Neural progenitor cell (in vitro differentiated cells): Measurements from ENCODE around the gene ZBED4.

Experiments
- EZH2 ChIP-seq: fragments of 200-600 bp; sonication (generic); IDR thresholded peaks from 2 replicates; pipeline ENCODE4 v1.6.1; 2017; ENCODE audit warnings: antibody characterized with exemption, mild to moderate bottlenecking, moderate library complexity
- EZH2phosphoT487 ChIP-seq: fragments of 200-600 bp; sonication (generic); IDR thresholded peaks from 2 replicates; pipeline ENCODE4 v1.6.1; 2017; ENCODE audit warnings: antibody characterized with exemption
- TF ChIP-seq, protein P1 (sequence below): fragments of 200-600 bp; sonication (generic); IDR thresholded peaks from 2 replicates; pipeline ENCODE4 v1.5.1; 2017; ENCODE audit warnings: antibody characterized with exemption, mild to moderate bottlenecking

DNA sequence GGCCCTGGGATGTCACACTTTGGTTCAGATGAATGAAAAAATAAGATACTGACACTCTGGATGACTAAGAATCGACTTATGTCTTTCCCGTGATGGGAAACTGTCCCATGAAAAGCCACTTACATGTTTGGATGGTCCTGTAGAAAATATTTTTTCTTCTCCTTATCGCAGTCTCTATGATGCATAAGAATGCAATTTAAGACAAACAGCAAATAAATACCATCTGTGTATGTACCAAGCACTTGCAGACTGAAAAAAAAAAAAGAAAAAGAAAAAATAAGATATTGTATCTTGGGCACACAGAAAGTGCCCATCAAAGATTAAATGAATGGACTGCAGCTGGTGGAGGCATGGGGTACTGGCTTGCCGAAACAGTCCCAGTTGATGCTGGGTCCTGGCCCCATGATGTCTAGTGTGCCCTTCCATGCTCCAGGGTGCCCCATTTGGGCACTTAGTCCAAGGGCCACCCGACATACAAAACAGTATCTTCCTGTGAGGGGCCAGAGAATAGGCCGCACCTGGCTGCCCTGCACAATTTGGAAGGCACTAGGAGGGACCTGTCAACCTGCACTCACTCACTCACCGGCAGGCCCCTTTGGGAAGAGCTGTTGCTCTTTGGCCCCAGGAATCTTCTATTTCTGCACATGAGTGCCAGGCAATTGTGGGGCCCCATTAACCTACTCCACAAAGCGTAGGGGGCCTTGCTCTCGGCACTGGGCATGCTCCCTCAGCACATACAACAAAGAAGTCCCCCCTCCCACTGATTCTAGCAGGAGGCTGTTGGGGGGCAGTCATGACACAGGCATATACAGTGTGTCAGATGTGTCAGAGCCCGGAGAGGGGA, 2.5 kb upstream of the ZBED4 start:
- TF ChIP-seq, protein P1, sequence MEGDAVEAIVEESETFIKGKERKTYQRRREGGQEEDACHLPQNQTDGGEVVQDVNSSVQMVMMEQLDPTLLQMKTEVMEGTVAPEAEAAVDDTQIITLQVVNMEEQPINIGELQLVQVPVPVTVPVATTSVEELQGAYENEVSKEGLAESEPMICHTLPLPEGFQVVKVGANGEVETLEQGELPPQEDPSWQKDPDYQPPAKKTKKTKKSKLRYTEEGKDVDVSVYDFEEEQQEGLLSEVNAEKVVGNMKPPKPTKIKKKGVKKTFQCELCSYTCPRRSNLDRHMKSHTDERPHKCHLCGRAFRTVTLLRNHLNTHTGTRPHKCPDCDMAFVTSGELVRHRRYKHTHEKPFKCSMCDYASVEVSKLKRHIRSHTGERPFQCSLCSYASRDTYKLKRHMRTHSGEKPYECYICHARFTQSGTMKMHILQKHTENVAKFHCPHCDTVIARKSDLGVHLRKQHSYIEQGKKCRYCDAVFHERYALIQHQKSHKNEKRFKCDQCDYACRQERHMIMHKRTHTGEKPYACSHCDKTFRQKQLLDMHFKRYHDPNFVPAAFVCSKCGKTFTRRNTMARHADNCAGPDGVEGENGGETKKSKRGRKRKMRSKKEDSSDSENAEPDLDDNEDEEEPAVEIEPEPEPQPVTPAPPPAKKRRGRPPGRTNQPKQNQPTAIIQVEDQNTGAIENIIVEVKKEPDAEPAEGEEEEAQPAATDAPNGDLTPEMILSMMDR: no peak
- TF ChIP-seq EZH2phosphoT487 (no peak), EZH2 (no peak)
